Measurements from ENCODE around the gene GRM3. TPM values are rescaled to one million over a fixed set of nuclear protein-coding genes. Genes with fewer than 3 reads are reported as not detected.

The GRM3 gene
- total and polyA plus RNA-seq, 2 donors (not counting 3 experiments of a cell fraction or from before 2014, with no cell fraction given): not detected

DNA sequence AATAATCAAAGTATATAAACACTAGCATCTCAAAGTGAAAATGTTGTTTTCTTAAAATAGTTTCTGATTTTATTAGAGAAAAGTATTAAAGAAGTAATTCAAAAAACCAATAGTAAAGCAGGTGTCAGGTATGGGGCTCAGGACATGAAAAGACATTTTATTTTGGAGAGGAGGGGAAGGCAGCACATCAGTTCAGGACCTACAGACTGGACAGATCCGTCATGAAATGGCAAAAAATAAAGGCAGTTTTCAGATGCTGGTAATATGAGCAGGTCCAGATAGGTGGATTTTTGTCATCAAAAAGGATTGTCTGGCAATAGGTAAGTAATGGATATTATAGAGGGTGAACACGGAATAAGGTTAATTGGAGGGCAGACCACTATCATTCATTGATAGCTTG is 49.0 kb downstream of the GRM3 start:
- Histone ChIP-seq H3K4me1 (ENCODE audit: control insufficient read depth, extremely low read depth, insufficient read depth, low read length) (no peaks in the 10 kb centered on the region), H3K27ac (ENCODE audit: insufficient read depth, low read depth, low read length) (no peak overlapping the region), H3K4me2 (ENCODE audit: insufficient read depth, low read length) (no peak overlapping the region), H3K9ac (replicated peaks; ENCODE audit: extremely low read depth, insufficient read depth, low read length) (no peak overlapping the region), H2AFZ (ENCODE audit: low read depth, low read length) (no peak overlapping the region), H3K27me3 (ENCODE audit: control insufficient read depth in 2 of 2, insufficient read depth in 2 of 2, low read length in 2 of 2) (no peaks in the 10 kb centered on the region), H3K4me3 (replicated peaks in 1 of 3; ENCODE audit: insufficient read depth in 1 of 3, low read depth in 1 of 3, low read length in 3 of 3) (no peak overlapping the region), H4K20me1 (replicated peaks; ENCODE audit: control insufficient read depth, extremely low read depth, insufficient read depth, low read length) (no peaks in the 10 kb centered on the region), H3K9me1 (replicated peaks; ENCODE audit: control insufficient read depth, extremely low read depth, insufficient read depth, low read length) (no peaks in the 10 kb centered on the region), H3K79me2 (ENCODE audit: control insufficient read depth, insufficient read depth, low read length) (no peaks in the 10 kb centered on the region), H3K36me3 (ENCODE audit: control insufficient read depth in 2 of 2, extremely low read depth in 1 of 2, insufficient read depth in 2 of 2, low read length in 2 of 2) (no peaks in the 10 kb centered on the region), H3K9me3 (replicated peaks; ENCODE audit: control insufficient read depth, insufficient read depth, low read length) (no peaks in the 10 kb centered on the region)
- CTCF ChIA-PET: no interaction called here
- intact Hi-C loops (cut with micrococcal nuclease): no loop called here
- no peak for TF ChIP-seq POLR2AphosphoS5 (IDR thresholded peaks at IDR 0.05; ENCODE audit: insufficient read depth, low read depth, low read length)
- TF ChIP-seq MYC (IDR thresholded peaks at IDR 0.05; ENCODE audit: low read depth, low read length): no peak
- no peak for TF ChIP-seq GATA2 (IDR thresholded peaks at IDR 0.05; ENCODE audit: insufficient read depth, insufficient read length, low read depth, low read length)
- TF ChIP-seq, protein P1, sequence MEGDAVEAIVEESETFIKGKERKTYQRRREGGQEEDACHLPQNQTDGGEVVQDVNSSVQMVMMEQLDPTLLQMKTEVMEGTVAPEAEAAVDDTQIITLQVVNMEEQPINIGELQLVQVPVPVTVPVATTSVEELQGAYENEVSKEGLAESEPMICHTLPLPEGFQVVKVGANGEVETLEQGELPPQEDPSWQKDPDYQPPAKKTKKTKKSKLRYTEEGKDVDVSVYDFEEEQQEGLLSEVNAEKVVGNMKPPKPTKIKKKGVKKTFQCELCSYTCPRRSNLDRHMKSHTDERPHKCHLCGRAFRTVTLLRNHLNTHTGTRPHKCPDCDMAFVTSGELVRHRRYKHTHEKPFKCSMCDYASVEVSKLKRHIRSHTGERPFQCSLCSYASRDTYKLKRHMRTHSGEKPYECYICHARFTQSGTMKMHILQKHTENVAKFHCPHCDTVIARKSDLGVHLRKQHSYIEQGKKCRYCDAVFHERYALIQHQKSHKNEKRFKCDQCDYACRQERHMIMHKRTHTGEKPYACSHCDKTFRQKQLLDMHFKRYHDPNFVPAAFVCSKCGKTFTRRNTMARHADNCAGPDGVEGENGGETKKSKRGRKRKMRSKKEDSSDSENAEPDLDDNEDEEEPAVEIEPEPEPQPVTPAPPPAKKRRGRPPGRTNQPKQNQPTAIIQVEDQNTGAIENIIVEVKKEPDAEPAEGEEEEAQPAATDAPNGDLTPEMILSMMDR (IDR thresholded peaks at IDR 0.05; ENCODE audit: extremely low read depth in 1 of 2, insufficient read depth in 1 of 2, low read depth in 1 of 2, low read length in 2 of 2): no peak
- TF ChIP-seq FOS (IDR thresholded peaks at IDR 0.05; ENCODE audit: borderline replicate concordance, insufficient read depth, low read length): no peak
- no peak for TF ChIP-seq POLR2A (IDR thresholded peaks at IDR 0.05; ENCODE audit: low read depth, low read length)
- no peak for TF ChIP-seq JUN (IDR thresholded peaks at IDR 0.05; ENCODE audit: borderline replicate concordance, insufficient read depth, insufficient read length, low read depth)
- TF ChIP-seq, protein P2, sequence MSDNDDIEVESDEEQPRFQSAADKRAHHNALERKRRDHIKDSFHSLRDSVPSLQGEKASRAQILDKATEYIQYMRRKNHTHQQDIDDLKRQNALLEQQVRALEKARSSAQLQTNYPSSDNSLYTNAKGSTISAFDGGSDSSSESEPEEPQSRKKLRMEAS (IDR thresholded peaks at IDR 0.05; ENCODE audit: insufficient read depth, insufficient read length): no peak
- no peak for TF ChIP-seq EZH2 (IDR thresholded peaks at IDR 0.05; ENCODE audit: borderline replicate concordance, low read depth, low read length, severe bottlenecking)
- DNase-seq (ENCODE audit: low read depth, low spot score) (no peak), FAIRE-seq (no peak)
- dilution Hi-C loops (cut with MboI; ENCODE audit: extremely low pct_ligation_motif_present, low sequenced_read_pairs): no loop called here
- BruUV-seq (replicated peaks): no TSS peak
- POLR2A ChIA-PET: no interaction called here
